GM19455 (cell line): ENCODE measurements around the gene GPATCH1.
"Not testable (repeated sequence)": the region's sequence is repeated elsewhere in the genome, so short reads cannot be mapped to it uniquely, and the experiment has no call there.

ENCODE experiments used
- ATAC-seq: cut with Tn5 transposase; IDR thresholded peaks from one replicate; pipeline ENCODE4 v1.9.1; 2021; ENCODE audit not compliant: unreplicated experiment

The GPATCH1 gene

DNA sequence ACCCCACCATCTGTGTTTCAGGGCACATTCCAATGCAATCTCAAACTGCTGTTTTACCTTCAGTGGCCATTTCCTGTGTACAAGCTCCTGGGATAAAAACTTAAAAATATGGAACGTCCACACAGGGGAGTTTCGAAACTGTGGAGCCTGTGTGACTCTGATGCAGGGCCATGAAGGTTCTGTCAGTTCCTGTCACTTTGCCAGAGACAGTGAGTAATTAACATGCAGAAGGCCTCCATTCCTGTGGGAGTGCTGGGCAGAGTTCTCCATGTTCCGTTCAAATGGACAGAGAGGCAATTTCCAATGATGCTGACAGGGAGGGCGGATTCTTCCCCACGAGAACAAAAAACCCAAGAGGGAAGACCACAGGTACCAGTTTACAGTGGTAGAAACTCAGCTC, 75.4 kb downstream of the GPATCH1 start:
- no peak for ATAC-seq

GRCh38 chr19:33157906-33158305, 76.9 kb downstream of the GPATCH1 start:
- ATAC-seq, result no peak

DNA sequence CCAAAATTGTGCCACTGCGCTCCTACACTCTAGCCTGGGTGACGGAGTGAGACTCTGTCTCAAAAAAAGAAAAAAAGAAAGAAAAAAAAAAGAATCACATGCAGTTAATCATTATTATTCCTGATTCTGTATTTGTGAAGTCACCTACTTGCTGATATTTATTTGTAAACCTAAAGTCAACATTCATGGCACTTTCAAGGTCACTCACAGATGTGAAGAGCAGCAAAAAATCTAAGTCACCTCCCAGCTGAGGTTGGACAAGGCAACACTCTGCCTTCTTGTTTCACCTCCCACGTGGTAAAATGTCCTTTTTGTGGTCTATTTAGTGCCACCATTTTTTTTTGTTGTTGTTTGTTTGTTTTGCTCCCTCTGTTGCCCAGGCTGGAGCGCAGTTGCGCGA, 77.4 kb downstream of the GPATCH1 start:
- ATAC-seq, result no peak

GRCh38 chr19:33159149-33159548, 78.2 kb downstream of the GPATCH1 start:
- no peak for ATAC-seq

DNA sequence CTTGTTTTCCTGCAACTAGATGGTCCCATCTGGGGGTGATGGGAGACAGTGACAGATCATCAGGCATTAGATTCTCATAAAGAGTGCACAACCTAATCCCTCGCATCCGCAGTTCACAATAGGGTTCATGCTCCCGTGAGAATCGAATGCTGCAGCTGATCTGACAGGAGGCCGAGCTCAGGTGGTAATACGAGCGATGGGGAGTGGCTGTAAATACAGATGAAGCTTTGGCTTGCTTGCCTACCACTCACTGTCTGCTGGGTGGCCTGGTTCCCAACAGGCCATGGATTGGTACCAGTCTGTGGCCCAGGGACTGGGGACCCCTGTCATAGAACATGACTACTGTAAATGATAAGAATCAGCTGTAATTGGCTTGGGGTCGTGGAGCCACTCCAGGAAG, 78.9 kb downstream of the GPATCH1 start:
- ATAC-seq, result no peak

DNA sequence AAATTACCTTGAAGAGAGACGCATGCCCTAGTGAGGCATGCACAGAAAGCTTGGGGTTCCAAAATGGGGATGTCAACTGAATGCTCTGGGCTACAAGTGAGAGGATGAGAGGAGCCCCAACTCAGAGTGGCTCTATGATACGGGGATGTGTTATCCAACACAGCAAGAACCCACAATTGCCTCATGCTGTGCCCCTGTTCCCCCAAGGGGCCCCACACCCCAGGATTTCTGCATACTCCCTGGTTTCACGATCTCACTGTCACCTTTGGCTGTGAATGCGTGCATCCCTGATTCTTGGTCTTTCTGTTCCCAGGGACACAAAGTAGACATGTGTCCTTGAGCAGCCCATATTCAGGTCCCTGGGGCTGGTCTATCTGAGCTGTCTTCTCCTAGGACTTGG, 80.2 kb downstream of the GPATCH1 start:
- ATAC-seq, result no peak

GRCh38 chr19:33163481-33163880, 82.5 kb downstream of the GPATCH1 start:
- ATAC-seq, result no peak

DNA sequence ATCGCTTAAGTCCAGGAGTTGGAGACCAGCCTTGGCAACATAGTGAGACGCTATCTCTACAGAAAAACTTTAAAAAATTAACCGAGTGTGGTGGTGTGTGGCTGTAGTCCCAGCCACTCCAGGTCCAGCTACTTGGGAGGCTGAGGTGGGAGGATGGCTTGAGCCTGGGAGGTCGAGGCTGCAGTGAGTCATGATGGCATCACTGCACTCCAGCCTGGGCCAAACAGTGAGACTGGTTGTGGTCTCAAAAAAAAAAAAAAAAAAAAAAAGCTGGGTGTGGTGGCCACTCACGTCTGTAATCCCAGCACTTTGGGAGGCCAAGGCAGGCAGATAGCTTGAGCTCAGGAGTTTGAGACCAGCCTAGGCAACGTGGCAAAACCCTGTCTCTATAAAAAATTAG, 85.1 kb downstream of the GPATCH1 start:
- not testable (repeated sequence) for ATAC-seq

GRCh38 chr19:33167438-33167837, 86.5 kb downstream of the GPATCH1 start:
- no peak for ATAC-seq

DNA sequence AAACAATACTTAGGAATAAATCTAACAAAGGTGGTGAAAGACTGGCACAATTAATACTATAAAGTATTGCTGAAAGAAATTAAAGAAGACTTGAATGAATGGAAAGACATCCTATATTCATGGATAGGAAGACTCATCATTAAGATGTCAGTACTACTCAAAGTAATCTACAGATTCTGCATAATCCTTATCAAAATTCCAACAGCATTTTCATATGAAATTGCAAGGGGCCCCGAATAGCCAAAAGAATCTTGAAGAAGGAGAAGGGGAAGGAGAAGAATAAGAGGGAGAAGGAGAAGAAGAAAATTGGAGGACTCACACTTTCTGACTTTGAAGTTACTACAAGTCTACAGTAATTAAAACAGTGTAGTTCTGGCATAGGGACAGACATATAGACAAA, 87.5 kb downstream of the GPATCH1 start:
- ATAC-seq, result no peak

DNA sequence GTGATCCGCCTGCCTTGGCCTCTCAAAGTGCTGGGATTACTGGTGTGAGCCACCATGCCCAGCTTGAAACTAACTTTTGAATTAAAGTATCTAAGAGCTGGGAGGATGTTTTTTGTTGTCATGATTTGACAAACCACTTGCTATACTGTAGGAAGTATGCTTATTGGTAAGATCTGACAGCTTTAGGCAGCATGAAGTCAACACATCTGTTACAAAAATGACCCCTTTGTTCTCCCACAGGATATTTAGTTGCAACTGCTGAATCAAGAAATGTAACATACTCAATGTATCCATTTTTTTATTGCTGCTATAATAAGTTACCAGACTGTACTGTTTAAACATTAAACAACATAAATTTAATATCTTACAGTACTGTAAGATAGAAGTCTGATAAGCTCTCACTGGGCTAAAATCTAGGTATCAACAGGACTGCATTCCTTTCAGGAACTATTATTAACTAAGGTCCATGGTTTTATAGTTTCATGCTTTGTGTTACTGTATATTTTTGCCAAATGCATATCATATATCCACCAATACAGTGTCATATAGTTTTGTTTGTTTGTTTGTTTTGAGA, 90.3 kb downstream of the GPATCH1 start:
- no peak for ATAC-seq

- ATAC-seq, result no peak
Measured at GRCh38 chr19:33171916-33172359, 91.0 kb downstream of the GPATCH1 start.

DNA sequence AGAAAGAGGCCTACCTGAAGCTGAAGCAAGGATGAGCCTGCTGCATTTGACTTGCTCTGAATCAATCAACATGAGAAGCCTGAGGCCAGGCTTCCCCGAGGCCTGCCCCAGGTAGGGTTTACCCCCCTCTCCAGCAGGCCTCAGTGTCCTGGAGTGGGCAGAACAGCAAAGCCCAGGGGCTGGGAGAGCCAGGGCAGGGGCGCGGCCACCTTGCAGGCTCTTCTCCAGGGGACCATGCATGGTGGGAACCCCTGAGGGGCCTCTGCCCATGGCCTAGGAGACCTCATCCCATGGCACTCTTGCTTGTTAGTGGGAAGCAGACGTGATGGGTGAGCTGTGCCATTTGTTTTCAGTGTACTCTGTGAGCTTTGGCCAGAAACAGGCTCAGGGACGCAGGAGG, 93.2 kb downstream of the GPATCH1 start:
- ATAC-seq, result no peak

- ATAC-seq, result no peak
Measured at GRCh38 chr19:33175156-33175782, 94.3 kb downstream of the GPATCH1 start.

DNA sequence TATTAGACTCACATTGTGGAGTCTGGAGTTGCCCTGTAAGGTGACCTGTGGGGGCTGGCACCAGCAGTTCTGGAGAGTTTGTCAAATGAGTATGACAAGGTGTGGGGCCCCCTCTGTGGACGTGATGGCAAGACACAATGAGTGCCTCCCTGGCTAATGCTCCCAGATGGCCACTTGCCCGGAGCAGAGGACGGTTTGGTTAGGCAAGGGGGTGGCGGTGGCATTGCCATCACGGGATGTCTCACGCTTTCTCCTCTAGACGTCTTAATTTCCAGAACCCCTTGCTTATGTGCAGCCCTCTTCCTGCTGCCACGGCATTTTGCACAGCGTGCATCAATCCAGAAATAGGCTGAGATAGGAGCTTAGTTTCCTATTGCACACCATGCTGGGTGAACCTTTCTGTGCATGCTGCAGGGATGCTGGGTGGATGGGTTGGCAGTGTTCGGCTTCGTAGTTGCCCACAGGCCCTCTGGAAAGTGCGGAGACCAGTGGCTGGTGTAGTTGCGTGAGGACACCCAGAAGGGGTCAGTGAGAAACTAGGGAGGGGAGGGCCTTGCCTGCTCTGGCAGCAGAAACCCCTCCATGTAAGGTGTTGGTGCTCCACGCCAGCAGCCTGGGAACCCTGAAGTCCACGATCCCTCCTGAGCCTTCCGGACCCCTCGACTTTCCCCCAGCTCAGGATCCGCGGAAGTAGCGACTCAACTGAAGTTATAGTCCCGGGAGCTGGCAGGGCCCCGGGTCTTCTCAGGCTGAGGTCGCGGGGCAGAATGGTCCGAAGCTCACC, 95.1 kb downstream of the GPATCH1 start:
- ATAC-seq, result peak; percentile 5

GRCh38 chr19:33176670-33177416, 95.9 kb downstream of the GPATCH1 start:
- peak; percentile 76 for ATAC-seq

DNA sequence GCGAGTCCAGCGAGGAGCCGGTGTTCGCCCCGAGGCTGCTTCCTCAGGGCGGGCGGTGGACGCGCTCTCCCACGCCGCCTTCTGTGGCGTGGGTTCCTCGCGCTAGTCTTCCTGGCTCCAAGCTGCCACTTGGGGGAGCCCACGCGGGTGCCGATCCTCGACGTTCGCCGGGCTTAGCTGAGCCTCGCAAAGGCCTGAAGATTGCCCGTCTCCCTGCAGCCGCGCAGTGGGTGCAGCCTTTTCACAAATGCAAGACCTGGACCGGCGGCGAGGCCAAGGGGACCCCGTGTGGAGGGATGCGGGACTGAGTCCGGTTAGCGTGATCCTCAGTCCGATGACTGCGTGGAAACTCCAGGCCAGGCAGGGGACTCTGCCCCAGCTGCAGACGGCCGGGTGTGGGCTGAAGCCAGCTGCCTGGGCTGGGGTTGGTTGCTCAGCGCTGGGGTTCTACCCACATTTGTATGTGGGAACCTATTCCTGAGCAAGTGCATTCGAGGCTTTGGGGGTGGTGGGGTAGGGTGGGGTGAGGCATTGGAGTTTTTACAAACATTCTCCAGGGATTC, 96.5 kb downstream of the GPATCH1 start:
- ATAC-seq, result no peak
